ENCODE data around the gene TMEM209.
A peak's percentile ranks its signal among the peaks of the same experiment; 100 is the strongest.
"Not testable (repeated sequence)": the region's sequence is repeated elsewhere in the genome, so short reads cannot be mapped to it uniquely, and the experiment has no call there.

Gene TMEM209

DNA sequence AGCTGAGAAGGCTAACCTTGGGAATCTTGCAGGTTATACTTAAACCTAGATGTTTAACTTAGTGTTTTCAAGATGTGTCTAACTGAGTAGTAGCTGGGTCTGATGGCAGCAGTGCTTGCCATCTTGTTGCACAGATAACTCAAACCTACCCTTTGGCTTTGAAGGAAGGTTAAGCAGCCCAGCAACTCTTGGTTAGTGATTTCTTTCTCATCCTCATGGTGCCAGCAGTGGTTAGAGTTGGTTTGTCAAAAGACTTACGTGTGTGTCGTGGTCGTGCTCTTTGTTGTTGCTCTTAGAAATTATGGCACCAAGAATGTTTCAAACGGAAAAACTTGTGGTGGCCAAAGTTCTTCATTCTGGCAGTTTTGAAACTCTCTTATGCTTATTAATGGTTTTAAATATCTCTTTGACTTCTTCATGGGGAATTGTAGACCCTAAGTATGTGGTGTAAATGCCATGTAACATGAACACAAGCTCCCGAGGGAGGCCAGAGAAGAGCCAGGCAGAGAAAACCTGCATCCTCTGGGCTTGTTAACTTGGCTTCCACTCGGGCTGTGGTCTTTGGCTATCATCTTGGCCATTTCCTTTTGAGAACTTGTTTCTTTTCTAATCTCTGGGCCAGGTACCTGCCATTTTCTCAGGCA lies 73.9 kb downstream of the TMEM209 start:
- TF ChIP-seq, protein P1, sequence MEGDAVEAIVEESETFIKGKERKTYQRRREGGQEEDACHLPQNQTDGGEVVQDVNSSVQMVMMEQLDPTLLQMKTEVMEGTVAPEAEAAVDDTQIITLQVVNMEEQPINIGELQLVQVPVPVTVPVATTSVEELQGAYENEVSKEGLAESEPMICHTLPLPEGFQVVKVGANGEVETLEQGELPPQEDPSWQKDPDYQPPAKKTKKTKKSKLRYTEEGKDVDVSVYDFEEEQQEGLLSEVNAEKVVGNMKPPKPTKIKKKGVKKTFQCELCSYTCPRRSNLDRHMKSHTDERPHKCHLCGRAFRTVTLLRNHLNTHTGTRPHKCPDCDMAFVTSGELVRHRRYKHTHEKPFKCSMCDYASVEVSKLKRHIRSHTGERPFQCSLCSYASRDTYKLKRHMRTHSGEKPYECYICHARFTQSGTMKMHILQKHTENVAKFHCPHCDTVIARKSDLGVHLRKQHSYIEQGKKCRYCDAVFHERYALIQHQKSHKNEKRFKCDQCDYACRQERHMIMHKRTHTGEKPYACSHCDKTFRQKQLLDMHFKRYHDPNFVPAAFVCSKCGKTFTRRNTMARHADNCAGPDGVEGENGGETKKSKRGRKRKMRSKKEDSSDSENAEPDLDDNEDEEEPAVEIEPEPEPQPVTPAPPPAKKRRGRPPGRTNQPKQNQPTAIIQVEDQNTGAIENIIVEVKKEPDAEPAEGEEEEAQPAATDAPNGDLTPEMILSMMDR (IDR thresholded peaks at IDR 0.05; ENCODE audit: control insufficient read depth, extremely low read depth, insufficient read depth) = no peak
- H3K4me3 ChIP-seq (ENCODE audit: low read depth, low read length) = no peak overlapping the region
- DNase-seq (ENCODE audit: low read depth) = no peak

DNA sequence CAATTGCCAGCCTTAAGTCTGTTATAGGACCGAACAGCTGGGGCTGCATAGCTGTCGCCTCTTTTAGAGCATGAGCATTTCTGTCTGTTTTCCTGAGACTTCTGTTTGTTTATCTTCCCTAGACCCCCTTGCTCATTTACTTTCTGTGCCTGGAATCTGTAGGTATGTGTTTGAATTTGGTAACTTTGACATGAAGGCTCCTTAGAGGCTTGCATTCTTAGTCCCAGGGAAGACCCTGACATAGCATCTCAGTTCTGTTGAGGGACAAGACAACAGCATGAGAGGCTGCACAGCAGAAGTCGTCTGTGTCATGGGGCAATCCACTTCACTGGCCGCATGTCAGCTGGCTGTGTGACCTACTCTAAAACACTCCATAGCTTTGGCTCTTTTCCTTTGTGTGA lies 76.2 kb downstream of the TMEM209 start:
- no peak for DNase-seq (ENCODE audit: low read depth)
- TF ChIP-seq, protein P1 (IDR thresholded peaks at IDR 0.05; ENCODE audit: control insufficient read depth, extremely low read depth, insufficient read depth) = no peak
- no peak overlapping the region for H3K4me3 ChIP-seq (ENCODE audit: low read depth, low read length)

DNA sequence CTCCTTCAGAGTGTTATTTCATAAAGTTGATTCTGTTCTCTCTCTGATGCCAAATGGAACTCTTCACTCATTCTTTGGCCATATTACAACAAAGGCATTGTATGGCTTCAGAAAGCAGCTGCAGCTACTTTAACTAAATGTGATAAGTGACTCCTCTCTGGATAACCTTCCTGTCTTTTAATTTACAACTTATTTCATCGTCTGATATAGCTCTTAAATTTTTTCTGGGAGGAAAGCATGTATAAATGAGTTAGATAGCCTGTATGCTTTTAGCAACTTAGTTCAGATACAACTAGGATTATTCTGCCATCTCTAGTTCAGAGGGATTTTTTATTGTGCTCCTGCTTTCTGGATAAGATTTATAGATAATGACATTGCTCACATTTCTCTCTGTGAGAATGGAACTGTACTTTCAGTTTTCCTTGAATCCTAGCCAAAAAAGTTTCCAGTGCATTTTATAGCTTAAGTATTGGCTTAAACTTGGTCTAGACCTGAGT lies 77.3 kb downstream of the TMEM209 start:
- no peak overlapping the region for H3K4me3 ChIP-seq (ENCODE audit: low read depth, low read length)
- peak; percentile 49 for DNase-seq (ENCODE audit: low read depth)
- TF ChIP-seq, protein P1 (IDR thresholded peaks at IDR 0.05; ENCODE audit: control insufficient read depth, extremely low read depth, insufficient read depth) = no peak

DNA sequence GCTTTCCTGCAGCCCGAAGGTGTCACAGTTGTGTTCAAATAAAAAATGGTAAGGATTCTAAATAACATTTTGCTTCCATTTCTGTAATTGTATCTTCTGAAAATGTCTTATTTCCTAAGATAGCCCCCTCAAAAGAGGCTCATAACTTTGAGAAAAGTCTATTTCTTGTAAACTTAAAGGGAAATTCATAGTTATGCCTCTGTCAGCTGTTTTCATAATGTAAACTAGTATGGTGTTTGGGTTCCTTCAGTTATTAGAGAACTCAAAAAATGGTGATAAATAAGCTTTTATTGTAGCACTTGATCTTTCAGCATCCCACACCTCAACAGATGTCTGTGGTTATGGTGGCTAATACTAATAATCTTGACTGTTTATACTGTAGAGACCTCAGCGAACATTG lies 77.8 kb downstream of the TMEM209 start:
- H3K4me3 ChIP-seq (ENCODE audit: low read depth, low read length) = no peak overlapping the region
- TF ChIP-seq, protein P1 (IDR thresholded peaks at IDR 0.05; ENCODE audit: control insufficient read depth, extremely low read depth, insufficient read depth) = no peak
- no peak for DNase-seq (ENCODE audit: low read depth)

DNA sequence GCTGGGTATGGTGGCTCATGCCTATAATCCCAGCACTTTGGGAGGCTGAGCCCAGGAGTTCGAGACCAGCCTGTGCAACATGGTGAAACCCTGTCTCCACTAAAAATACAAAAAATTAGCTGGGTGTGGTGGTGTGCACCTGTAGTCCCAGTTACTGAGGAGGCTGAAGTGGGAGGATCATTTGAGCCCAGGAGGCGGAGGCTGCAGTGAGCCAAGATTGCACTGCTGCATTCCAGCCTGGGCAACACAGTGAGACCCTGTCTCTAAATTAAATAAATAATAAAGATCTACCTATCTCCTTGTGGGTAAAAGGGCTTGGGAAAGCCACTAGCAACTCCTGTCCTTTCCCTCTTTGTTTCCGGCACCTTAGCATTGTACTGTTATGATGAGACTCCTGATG lies 78.4 kb downstream of the TMEM209 start:
- not testable (repeated sequence) for H3K4me3 ChIP-seq (ENCODE audit: low read depth, low read length); DNase-seq (ENCODE audit: low read depth)

DNA sequence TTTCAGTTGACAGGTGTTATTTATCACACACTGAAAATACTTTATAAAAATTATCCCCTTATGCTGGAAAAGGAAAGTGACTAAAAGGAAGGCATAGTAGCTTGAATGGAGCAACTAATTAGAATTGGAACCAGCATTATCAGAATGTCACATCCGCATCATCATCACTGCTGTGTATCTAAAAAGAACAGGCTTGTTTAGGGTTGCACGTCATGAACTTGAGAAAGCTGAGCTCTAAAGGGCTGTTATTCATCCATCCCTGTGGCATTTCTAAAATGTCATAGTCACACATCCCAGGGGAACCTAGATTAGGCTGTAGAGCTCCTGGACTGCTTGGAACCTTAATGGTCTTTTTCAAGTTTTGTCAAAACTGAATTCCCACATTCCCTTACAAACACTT lies 80.5 kb downstream of the TMEM209 start:
- H3K4me3 ChIP-seq (ENCODE audit: low read depth, low read length) = no peak overlapping the region
- TF ChIP-seq, protein P1 (IDR thresholded peaks at IDR 0.05; ENCODE audit: control insufficient read depth, extremely low read depth, insufficient read depth) = no peak
- DNase-seq (ENCODE audit: low read depth) = no peak

DNA sequence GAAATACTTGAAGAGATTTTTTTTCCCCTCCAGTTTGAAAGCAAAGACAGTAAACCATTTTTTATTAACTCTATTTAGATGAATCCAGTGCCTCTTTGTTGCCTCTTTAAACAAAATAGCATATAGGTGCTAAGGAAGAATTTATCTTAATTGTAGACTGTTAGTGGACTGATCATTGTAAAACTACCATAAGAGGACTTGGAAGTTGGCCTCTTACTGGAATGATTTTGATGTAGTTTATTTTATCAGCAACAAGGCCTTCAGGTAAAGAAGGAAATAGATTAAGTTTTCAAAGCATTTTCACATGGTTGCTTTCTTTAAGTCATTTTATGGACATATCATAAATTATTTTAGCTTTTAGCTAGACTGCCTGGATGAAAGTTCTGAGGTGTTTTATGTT lies 81.7 kb downstream of the TMEM209 start:
- DNase-seq (ENCODE audit: low read depth) = no peak
- no peak overlapping the region for H3K4me3 ChIP-seq (ENCODE audit: low read depth, low read length)
- TF ChIP-seq, protein P1 (IDR thresholded peaks at IDR 0.05; ENCODE audit: control insufficient read depth, extremely low read depth, insufficient read depth) = no peak

Data from LNCaP clone FGC (cell line).